SK-N-MC (cell line): ENCODE data around the gene H2AZ2.
A peak's percentile ranks its signal among the peaks of the same experiment; 100 is the strongest.

Source experiments
- DNase-seq: peaks from one replicate; pipeline ENCODE4 v3.0.0-alpha.2; 2011; ENCODE audit warnings: low read depth, low spot score
- H3K27ac ChIP-seq: fragments of 200-600 bp; sonication (generic); 2 replicates; pipeline ENCODE4 v1.5.1; 2016; ENCODE audit warnings: mixed run types
- H3K36me3 ChIP-seq: fragments of 200-600 bp; sonication (generic); 2 replicates; pipeline ENCODE4 v1.6.1; 2017; ENCODE audit warnings: antibody characterized with exemption, low read length, mixed read lengths; ENCODE audit not compliant: insufficient read depth
- H3K4me3 ChIP-seq: fragments of 200-600 bp; sonication (generic); 2 replicates; pipeline ENCODE4 v1.5.1; 2016
- H3K9ac ChIP-seq: fragments of 200-600 bp; sonication (generic); 2 replicates; pipeline ENCODE4 v1.8.0; 2017; ENCODE audit warnings: mixed run types, mixed read lengths; ENCODE audit not compliant: insufficient read length
- H3K9me3 ChIP-seq: fragments of 200-600 bp; sonication (generic); 2 replicates; pipeline ENCODE4 v1.6.1; 2017; ENCODE audit warnings: low read depth, mild to moderate bottlenecking, antibody characterized with exemption, low read length, moderate library complexity, mixed read lengths
- EZH2 ChIP-seq: fragments of 200-600 bp; sonication (generic); IDR thresholded peaks from one replicate; pipeline ENCODE4 v1.6.1; 2017; ENCODE audit warnings: antibody characterized with exemption
- FOXP2 ChIP-seq: optimal IDR thresholded peaks from 2 replicates; pipeline ENCODE3; 2011; ENCODE audit warnings: mild to moderate bottlenecking, moderate library complexity; ENCODE audit not compliant: insufficient read depth; ENCODE audit errors: extremely low read length, control extremely low read depth
- POLR2AphosphoS5 ChIP-seq: IDR thresholded peaks from 2 replicates; pipeline ENCODE4 v1.6.1; 2012; ENCODE audit warnings: mild to moderate bottlenecking, low read depth, low read length, borderline replicate concordance

Gene H2AZ2

GRCh38 chr7:44838751-44839150, 9.1 kb downstream of the H2AZ2 start:
- Histone ChIP-seq H3K9me3 (no peaks in the 10 kb centered on the region), H3K4me3 (no peak overlapping the region), H3K27ac (no peak overlapping the region), H3K36me3 (peaks cover 69% of the 10 kb centered on the region), H3K9ac (no peak overlapping the region)
- DNase-seq, result no peak
- TF ChIP-seq FOXP2 (no peak), POLR2AphosphoS5 (no peak), EZH2 (no peak)

DNA sequence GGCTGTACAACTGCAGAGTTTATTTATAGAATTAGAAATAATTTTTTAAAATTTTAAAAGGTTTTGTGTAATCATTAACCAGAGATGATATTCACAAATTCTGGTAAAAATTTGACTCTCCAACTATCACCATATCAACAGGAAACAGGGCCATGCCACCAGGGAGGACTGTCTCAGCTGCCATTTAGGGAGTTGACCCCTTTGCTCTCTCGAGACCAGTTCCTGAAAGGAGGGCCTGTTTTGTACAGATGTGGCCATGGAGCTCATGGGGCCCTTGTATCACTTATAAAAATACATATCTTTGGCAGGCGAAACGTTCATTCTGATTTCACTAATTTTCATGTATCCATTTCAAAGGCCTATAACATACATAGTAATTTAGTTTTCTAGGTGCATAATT, 20.3 kb downstream of the H2AZ2 start:
- no peak overlapping the region for H3K27ac ChIP-seq
- no peak for DNase-seq
- no peak overlapping the region for H3K4me3 ChIP-seq
- H3K9ac ChIP-seq, result no peak overlapping the region
- TF ChIP-seq FOXP2 (no peak), EZH2 (no peak), POLR2AphosphoS5 (no peak)
- H3K9me3 ChIP-seq, result no peaks in the 10 kb centered on the region
- peaks cover 64% of the 10 kb centered on the region for H3K36me3 ChIP-seq

DNA sequence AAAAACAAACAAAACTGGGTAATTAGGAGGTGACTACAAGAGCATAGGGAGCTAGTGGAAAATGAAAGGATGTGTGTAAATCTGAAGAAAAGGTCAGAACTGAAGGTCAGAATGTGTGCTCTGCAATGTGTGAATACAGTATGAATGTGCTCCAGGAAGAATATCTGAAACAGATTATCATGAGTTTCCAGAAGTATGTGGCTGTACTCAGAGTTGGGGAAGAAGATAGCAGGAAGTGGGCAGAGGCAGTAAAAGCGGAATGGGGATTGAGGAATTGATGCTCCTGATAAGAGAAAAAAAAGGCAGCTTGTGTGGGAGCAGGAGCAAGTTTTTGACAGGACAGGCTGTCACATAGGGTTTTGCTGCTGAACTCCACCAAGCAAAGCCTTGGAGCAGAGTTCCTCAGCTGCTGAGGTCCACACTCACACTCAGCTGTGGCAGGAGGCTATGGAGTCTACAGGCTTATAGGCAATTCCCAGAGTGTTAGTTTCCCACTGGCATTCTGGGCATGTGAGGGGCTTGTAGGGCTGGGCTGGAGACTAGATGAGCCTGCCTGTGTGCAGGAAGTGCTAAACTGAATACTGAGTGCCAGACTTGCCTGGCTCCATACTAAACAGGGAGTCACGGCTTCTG, 22.9 kb downstream of the H2AZ2 start:
- Histone ChIP-seq H3K9me3 (no peaks in the 10 kb centered on the region), H3K27ac (no peak overlapping the region; the same call in 1 of the 2 replicates), H3K9ac (no peak overlapping the region), H3K4me3 (no peak overlapping the region), H3K36me3 (peaks cover 42% of the 10 kb centered on the region)
- DNase-seq, result no peak
- no peak for TF ChIP-seq FOXP2
- no peak for TF ChIP-seq EZH2
- TF ChIP-seq POLR2AphosphoS5, result no peak

- Histone ChIP-seq H3K27ac (0 out of 2 replicates have a peak overlapping the region, but pooled peaks have one; percentile 19), H3K9ac (no peak overlapping the region), H3K36me3 (peaks cover 25% of the 10 kb centered on the region), H3K9me3 (no peaks in the 10 kb centered on the region), H3K4me3 (no peak overlapping the region)
- no peak for DNase-seq
- no peak for TF ChIP-seq POLR2AphosphoS5
- no peak for TF ChIP-seq FOXP2
- TF ChIP-seq EZH2, result no peak
These were observed 24.6 kb downstream of the H2AZ2 start for GRCh38 chr7:44823255-44823781.

- no peak overlapping the region for H3K4me3 ChIP-seq
- no peak for TF ChIP-seq POLR2AphosphoS5
- TF ChIP-seq EZH2, result no peak
- TF ChIP-seq FOXP2, result no peak
- H3K9me3 ChIP-seq, result no peaks in the 10 kb centered on the region
- H3K27ac ChIP-seq, result no peak overlapping the region
- no peak overlapping the region for H3K9ac ChIP-seq
- no peak for DNase-seq
- peaks cover 2% of the 10 kb centered on the region; the same call in 1 of the 2 replicates for H3K36me3 ChIP-seq
These were observed 28.6 kb downstream of the H2AZ2 start for GRCh38 chr7:44819292-44819691.

GRCh38 chr7:44814919-44815318, 33.0 kb downstream of the H2AZ2 start:
- no peak overlapping the region for H3K9ac ChIP-seq
- no peak for DNase-seq
- H3K36me3 ChIP-seq, result no peaks in the 10 kb centered on the region
- TF ChIP-seq POLR2AphosphoS5 (no peak), EZH2 (no peak), FOXP2 (no peak)
- no peak overlapping the region for H3K4me3 ChIP-seq
- H3K27ac ChIP-seq, result no peak overlapping the region
- no peaks in the 10 kb centered on the region for H3K9me3 ChIP-seq

GRCh38 chr7:44811571-44811970, 36.3 kb downstream of the H2AZ2 start:
- TF ChIP-seq FOXP2, result no peak
- no peak for TF ChIP-seq POLR2AphosphoS5
- TF ChIP-seq EZH2, result no peak
- no peak overlapping the region for H3K4me3 ChIP-seq
- H3K27ac ChIP-seq, result no peak overlapping the region
- DNase-seq, result no peak
- no peaks in the 10 kb centered on the region for H3K36me3 ChIP-seq
- no peaks in the 10 kb centered on the region for H3K9me3 ChIP-seq
- H3K9ac ChIP-seq, result no peak overlapping the region

DNA sequence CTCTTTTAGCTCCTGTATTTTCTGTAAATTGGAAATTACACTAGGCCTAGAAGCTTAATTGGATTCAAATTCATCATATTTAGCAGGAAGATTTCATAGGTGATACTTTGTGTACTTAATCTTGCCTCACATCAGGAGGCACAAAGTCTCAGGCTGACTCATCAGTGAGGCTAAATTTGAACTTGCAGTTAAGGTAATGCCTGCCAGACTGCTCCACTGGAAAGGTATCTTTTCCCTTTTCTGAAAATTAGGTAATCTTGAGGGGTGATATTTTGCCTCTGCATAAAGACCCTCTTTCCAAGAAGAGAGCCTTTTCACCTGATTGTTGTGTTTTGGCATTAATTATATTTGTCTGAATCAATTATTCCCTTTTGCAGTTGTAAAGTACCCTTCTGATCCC, 36.8 kb downstream of the H2AZ2 start:
- Histone ChIP-seq H3K36me3 (no peaks in the 10 kb centered on the region), H3K9me3 (no peaks in the 10 kb centered on the region), H3K9ac (no peak overlapping the region), H3K27ac (no peak overlapping the region), H3K4me3 (no peak overlapping the region)
- TF ChIP-seq POLR2AphosphoS5 (no peak), EZH2 (no peak), FOXP2 (no peak)
- no peak for DNase-seq

- Histone ChIP-seq H3K9me3 (no peaks in the 10 kb centered on the region), H3K27ac (no peak overlapping the region), H3K36me3 (no peaks in the 10 kb centered on the region; the same call in 1 of the 2 replicates), H3K4me3 (no peak overlapping the region), H3K9ac (no peak overlapping the region)
- TF ChIP-seq POLR2AphosphoS5 (no peak), EZH2 (no peak), FOXP2 (no peak)
- DNase-seq, result no peak
These were observed 38.9 kb downstream of the H2AZ2 start for GRCh38 chr7:44808914-44809393.
